ENCODE data around the gene MBLAC1.

Gene MBLAC1

DNA sequence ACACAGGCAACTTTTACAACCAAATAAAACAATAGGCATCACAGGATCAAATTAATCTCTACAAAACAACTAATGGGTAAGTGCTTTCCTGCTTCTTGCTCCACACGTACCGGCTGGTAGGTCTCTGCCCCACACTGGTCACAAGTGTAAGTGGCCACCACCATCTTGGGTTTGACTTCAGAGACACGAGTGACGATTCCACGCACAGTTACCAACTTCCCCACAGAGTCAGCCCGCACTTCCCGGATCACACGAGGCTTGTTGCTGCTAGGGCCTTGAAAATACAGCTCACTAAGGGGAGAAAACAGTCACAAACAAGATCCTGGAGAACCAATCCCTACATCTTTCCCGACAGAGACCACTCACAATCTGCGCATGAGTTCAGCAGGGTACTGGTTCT lies 27.9 kb upstream of the MBLAC1 start:
- DNase-seq (ENCODE audit: low spot score): no peak

DNA sequence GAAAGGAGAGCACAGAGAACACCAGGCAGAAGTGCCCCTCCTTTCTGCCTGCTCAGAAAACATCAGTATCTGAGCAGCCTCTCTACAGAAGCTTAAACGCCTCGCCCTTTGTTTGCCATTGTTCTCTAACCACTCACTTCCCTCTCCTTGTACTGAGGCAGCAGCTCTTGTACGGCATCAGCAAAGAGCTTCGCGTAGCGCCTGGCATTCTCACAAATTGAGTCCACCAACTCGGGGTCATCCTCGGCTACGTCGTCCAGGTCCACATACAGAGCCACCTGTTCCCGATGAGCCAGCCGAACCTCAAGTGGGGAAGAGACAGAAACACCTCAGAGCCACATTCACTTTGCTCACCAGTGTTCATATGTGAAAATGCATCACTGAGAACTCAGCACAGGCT lies 27.3 kb upstream of the MBLAC1 start:
- no peak for DNase-seq (ENCODE audit: low spot score)

- DNase-seq (ENCODE audit: low spot score): peak; percentile 97
These were observed 26.2 kb upstream of the MBLAC1 start for GRCh38 chr7:100100420-100101015.

DNA sequence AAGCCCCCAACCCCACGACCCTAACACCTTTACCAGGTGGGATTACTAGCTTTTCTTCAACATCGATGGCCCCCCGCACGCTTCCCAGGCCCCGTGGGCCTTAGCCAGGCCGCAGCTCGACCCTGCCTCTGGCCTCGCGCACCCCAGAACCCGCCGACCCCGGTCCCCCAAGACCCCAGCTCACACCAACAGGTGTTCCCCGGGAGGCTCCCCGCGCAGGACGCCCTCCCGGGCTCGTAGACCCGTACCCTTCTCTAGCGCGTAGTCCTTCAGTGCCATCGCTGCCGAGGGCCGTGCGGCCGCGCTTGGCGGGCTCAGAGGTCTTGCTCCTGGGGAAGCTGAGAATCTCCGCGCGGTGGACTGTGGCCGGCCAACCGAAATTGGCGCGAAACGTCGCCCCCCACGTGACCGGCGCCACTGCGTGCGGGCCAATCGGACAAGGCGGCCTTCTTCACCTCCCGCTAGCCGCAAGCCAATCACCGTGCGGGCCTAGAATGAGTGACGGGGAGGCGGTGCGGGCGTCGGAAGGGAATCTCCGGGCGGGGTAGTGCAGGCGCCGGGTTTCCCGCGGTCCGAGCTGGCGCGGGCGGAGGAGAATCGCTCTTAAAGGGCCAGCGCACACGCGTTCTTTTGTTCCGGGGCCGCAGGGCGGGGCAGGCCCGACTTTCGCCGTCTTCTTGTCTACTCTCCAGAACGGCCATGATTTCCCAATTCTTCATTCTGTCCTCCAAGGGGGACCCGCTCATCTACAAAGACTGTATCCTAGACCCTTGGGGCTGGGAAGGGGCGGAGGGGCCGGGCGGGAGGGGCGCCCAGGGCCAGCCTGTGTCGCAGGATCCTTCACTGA lies 25.5 kb upstream of the MBLAC1 start, which contains the start of the genes AP4M1 and MCM7:
Gene AP4M1 (plus strand): TSS at position 628 of the 847 bp plus-strand sequence. CDS start 72 bp downstream, at position 700.
Gene MCM7 (minus strand): TSS at position 382 of the 847 bp plus-strand sequence. CDS start 103 bp downstream, at position 279.
- DNase-seq (ENCODE audit: low spot score): peak; percentile 99

DNA sequence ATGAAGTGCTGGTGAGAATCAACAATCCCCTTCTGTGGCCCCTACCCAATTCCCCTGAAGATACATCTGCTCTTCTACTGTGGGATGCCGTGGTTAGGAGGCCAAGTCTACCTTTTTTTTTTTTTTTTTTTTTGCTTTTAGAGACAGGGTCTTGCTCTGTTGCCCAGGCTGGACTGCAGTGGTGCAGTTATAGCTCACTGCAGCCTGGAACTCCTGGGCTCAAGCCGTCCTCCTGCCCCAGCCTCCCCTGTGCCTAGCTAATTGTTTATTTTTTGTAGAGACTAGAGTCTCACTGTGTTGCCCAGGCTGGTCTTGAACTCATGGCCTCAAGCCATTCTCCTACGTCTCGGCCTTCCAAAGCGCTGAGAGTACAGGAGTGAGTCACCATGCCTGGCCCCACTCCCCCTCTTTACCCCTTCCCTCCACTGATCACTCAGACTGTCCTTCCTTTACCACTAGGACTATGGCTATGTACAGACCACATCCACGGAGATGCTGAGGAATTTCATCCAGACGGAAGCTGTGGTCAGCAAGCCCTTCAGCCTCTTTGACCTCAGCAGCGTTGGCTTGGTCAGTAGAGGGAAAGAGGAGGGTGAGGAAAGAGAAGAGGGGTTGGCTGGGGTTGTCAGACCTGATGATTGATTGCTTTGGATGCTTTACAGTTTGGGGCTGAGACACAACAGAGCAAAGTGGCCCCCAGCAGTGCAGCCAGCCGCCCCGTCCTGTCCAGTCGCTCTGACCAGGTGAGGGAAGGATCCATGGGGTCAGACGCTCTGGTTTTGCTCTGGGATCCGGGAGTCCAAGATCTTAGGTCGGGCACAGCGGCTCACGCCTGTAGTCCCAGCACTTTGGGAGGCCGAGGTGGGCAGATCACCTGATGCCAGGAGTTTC lies 23.6 kb upstream of the MBLAC1 start:
- DNase-seq (ENCODE audit: low spot score): no peak

DNA sequence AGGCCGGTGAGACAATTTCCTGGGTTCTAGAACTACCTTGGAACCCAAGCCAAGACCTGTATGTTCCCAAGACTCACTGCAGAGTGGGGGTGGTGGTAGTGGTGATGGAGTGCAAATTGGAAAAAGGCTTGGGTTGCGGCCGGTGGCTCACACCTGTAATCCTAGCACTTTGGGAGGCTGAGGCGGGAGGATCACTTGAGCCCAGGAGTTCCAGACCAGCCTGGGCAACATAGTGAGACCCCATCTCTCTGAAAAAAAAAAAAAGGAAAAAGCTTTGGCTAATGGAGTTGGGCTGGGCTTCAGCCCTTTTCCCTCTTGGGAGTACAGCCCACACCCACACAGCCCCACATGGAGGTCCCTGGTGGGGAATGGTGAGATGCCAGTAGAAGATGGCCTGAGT lies 21.2 kb upstream of the MBLAC1 start:
- DNase-seq (ENCODE audit: low spot score): no peak

DNA sequence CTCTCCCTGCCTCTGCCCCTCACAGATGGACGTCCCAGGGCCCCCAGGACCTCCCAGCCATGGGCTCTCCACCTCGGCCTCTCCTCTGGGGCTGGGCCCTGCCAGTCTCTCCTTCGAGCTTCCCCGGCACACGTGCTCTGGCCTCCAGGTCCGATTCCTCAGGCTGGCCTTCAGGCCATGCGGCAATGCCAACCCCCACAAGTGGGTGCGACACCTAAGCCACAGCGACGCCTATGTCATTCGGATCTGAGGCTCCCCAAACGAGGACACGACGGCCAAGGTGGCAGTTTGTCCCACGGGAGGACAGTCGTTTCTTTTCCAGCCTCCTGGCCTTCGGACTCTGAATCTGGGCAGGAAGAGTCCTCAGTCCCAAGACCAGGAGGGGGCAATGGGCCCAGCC lies 20.1 kb upstream of the MBLAC1 start:
- no peak for DNase-seq (ENCODE audit: low spot score)

DNA sequence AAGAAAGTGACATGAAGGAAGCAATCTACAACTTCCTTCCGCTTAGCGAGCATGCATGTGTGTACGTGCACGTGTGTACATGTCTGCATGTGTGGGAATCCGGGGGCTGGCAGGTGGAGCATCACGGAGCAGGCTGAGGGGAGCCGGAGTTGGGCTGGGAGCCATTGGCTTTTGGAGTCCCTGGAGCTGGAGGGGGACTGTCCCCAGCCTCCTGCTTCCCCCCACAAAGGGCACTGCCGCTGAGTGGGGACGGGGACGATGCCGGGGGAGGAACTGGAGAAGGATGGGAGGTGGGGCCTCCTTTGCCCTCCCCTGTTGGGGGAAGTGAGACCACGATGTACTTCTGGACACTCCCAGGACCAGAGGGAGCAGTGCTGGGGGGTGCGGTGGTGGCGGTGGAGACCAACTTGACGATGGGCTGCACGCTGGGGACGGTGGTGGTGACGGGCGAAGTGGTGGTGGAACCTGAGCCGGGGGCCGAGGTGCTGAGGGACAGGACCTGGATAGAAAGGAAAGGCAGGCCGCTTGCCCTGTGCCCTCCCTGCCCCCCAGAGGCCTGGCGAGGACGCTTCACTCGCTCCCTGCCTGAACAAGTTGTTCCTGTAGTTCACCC lies 19.5 kb upstream of the MBLAC1 start:
- no peak for DNase-seq (ENCODE audit: low spot score)

- DNase-seq (ENCODE audit: low spot score): no peak
These were observed 18.9 kb upstream of the MBLAC1 start for GRCh38 chr7:100107890-100108289.

DNA sequence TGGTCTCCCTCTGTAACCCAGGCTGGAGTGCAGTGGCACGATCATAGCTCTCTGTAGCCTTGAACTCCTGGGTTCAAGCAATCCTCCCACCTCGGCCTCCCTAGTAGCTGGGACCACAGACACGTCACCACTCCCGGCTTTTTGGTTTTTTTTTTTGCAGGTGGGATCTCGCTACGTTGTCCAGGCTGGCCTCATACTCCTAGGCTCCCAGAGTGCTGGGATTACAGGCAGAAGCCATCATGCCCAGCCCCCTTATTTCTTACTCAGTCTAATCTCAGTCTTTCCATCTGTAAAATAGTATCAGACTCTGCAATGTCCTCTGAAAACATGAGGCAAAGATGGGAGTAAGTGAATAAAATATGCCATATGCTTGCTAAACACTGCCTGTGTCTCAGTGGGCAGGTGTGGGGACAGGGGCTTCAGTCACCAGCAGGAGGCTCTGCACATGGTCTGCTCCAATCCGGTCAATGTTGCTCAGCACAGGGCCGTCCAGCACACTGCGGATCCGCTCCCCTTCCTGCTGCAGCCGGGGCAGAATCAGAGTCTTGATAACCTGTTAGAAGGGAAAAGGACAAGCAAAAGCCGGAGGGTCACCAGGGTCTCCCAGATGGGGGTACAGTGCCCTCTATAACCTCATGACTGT lies 17.1 kb upstream of the MBLAC1 start:
- DNase-seq (ENCODE audit: low spot score): peak; percentile 59

GRCh38 chr7:100111156-100111555 lies 15.6 kb upstream of the MBLAC1 start:
- DNase-seq (ENCODE audit: low spot score): no peak

DNA sequence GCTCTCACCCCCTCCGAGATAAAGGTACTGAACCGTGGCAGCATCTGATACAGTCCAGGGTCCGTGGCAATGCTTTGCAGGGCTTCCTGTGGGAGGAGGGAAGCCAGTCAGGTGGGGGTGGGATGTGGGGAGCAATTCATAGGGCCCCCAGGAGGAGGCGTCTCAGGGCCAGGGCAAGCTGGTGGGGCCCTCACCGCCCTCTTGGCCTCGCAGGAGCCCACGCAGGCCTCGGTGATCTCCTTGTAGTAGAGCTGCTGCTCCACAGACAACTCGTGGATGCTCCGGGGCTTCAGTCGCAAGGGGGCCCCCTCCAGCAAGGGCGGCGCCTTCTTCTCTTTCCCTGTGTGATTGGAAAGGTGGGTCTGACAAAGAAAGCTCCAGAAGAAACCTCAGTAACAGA lies 14.9 kb upstream of the MBLAC1 start:
- no peak for DNase-seq (ENCODE audit: low spot score)

DNA sequence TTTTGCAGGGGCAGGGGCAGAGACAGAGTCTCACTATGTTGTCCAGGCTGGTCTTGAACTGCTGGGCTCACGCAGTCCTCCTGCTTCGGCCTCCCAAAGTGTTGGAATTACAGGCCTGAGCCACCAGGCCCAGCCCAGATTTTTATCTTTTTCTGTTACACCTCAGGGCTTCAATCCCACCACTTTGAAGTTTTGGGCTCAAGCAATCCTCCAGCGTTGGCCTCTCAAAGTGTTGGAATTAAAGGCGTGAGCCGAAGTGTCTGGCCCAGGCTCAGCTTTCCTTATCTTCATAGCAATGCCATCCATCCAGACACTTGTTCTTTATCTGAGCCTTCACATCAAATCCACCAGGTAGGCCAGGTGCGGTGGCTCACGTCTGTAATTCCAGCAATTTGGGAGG lies 11.7 kb upstream of the MBLAC1 start:
- no peak for DNase-seq (ENCODE audit: low spot score)

- no peak for DNase-seq (ENCODE audit: low spot score)
These were observed 8.2 kb upstream of the MBLAC1 start for GRCh38 chr7:100118388-100119071.

GRCh38 chr7:100119072-100119969 lies 7.4 kb upstream of the MBLAC1 start, which contains the start of the genes CNPY4 and TAF6:
Gene CNPY4, plus strand, starts transcription at chr7:100119634. Its CDS starts 111 bp downstream, at chr7:100119745.
Gene TAF6, minus strand, starts transcription at chr7:100119358. Its CDS starts 5,149 bp downstream, at chr7:100114209.
- DNase-seq (ENCODE audit: low spot score): peak; percentile 99

- peak; percentile 63 for DNase-seq (ENCODE audit: low spot score)
These were observed 6.6 kb upstream of the MBLAC1 start for GRCh38 chr7:100119970-100120732.

DNA sequence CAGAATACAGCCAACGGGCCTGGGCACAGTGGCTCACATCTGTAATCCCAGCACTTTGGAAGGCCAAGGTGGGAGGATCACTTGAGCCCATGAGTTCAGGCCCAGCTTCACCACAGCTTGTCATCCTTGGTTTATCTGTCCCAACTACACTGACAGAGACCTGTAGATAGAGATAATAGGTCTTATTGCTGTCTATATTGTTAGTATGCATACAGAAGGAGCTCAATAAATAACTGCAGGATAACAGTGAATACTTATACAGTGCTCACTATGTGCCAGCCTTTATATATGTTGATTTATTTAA lies 6.1 kb upstream of the MBLAC1 start:
- no peak for DNase-seq (ENCODE audit: low spot score)

DNA sequence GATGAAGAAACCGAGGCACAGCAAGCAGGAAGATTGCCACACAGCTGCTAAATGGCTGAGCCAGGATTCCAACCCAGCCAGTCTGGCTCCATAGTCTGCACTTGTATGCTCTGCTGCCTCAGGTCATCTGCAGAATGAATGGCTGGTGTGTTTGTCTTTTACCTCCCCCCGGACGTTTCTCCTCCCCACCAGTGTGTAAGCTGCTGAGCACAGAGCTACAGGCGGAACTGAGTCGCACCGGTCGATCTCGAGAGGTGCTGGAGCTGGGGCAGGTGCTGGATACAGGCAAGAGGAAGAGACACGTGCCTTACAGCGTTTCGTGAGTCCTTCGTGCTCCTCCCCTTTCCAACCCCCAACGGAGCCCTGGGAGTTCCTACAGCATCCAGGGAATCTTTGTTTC lies 4.7 kb upstream of the MBLAC1 start:
- DNase-seq (ENCODE audit: low spot score): no peak

DNA sequence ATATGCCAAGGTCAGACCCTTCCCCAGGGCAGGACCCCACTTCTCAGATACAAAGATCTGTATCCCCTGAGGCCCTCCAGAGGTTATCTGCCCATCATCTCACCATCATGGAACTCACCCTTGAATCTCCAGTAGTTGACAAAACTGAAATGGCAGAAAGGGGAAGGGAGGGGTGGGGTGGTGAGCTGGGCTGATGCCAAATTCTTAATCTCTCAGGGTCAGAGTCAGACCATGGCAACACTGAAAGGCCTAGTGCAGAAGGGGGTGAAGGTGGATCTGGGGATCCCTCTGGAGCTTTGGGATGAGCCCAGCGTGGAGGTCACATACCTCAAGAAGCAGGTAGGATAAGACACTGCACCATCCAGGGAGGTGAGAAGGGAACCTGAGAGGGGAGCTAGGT lies 4.2 kb upstream of the MBLAC1 start:
- DNase-seq (ENCODE audit: low spot score): no peak

All from HuH-7 (cell line).